Gastrocnemius medialis (tissue), 4 donors: ENCODE measurements around the gene H2AZ1. TPM values are rescaled to one million over a fixed set of nuclear protein-coding genes. Genes with fewer than 3 reads are reported as not detected.

Experiments
- ATAC-seq, 2 donors: fragments of 150-250 bp; one replicate each; pipeline ENCODE4 v1.9.1; 2016
- DNase-seq, 2 donors: peaks; one replicate each; pipeline ENCODE4 v3.0.0-alpha.2; 2019
- H3K27ac ChIP-seq, 4 donors: fragments of 200-600 bp; sonication (generic); 1 replicate in 1 of 4; 2 replicates in 3 of 4; pipeline ENCODE4 v1.5.1; 2016 to 2018; ENCODE audit warnings: mild to moderate bottlenecking in 2 of 4, moderate library complexity in 1 of 4
- H3K27me3 ChIP-seq, 3 donors: fragments of 200-600 bp; sonication (generic) in 2 of 3; 1 replicate in 1 of 3; 2 replicates in 2 of 3; pipeline versions ENCODE4 v1.5.1 to v1.6.0; 2016 to 2019; ENCODE audit warnings: mild to moderate bottlenecking in 1 of 3, moderate library complexity in 1 of 3
- H3K36me3 ChIP-seq, 2 donors: fragments of 200-600 bp; sonication (generic) in 1 of 2; one replicate each; pipeline ENCODE4 v1.5.1; 2017 to 2018
- H3K4me1 ChIP-seq, 2 donors: fragments of 200-600 bp; sonication (generic) in 1 of 2; one replicate each; pipeline ENCODE4 v1.5.1; 2016 to 2017; ENCODE audit warnings: mild to moderate bottlenecking in 2 of 2
- H3K4me3 ChIP-seq, 4 donors: fragments of 200-600 bp; sonication (generic) in 3 of 4; 1 replicate in 1 of 4; 2 replicates in 3 of 4; pipeline ENCODE4 v1.5.1; 2016 to 2019; ENCODE audit warnings: mild to moderate bottlenecking in 2 of 4
- H3K9me3 ChIP-seq, 3 donors: fragments of 200-600 bp; sonication (generic) in 2 of 3; 1 replicate in 1 of 3; 2 replicates in 2 of 3; pipeline ENCODE4 v1.5.1; 2016 to 2019
- CTCF ChIP-seq, 5 experiments: fragments of 450-650 bp in 3 of 5; fragments of 200-600 bp in 2 of 5; sonication (generic) in 2 of 5; IDR thresholded peaks in 4 of 5; conservative IDR thresholded peaks in 1 of 5; 1 replicate in 4 of 5; 2 replicates in 1 of 5; pipeline ENCODE4 v1.5.1; 2016 to 2019; ENCODE audit warnings: antibody characterized with exemption in 5 of 5, mild to moderate bottlenecking in 3 of 5, moderate library complexity in 3 of 5
- POLR2A ChIP-seq, 2 donors: fragments of 450-650 bp; IDR thresholded peaks; one replicate each; pipeline ENCODE4 v1.6.1; 2017; ENCODE audit warnings: antibody characterized with exemption in 2 of 2, mild to moderate bottlenecking in 2 of 2, moderate library complexity in 2 of 2
- in situ Hi-C, 4 donors: fragments of 200-750 bp; cut with MboI; loops; one replicate each; pipeline versions ENCODE4 v1.15.0 to v1.8.0; 2017; ENCODE audit warnings: low sequenced_read_pairs in 4 of 4
- intact Hi-C: fragments of 100-400 bp; cut with DNase I; formaldehyde crosslinking; loops from one replicate; pipeline ENCODE4 v1.15.1; 2023; ENCODE audit warnings: low total_unique reads
- total RNA-seq, 4 donors: library from RNA; depleted of rRNA; stranded (reverse); fragments of >200 nt; gene quantifications; one replicate each; pipeline versions ENCODE4 v1.1.0 to v1.2.3, GENCODE V29; 2016

H2AZ1 gene
- total RNA-seq, 4 donors from 2014 or later, result 176 to 316 (median 193) TPM

DNA sequence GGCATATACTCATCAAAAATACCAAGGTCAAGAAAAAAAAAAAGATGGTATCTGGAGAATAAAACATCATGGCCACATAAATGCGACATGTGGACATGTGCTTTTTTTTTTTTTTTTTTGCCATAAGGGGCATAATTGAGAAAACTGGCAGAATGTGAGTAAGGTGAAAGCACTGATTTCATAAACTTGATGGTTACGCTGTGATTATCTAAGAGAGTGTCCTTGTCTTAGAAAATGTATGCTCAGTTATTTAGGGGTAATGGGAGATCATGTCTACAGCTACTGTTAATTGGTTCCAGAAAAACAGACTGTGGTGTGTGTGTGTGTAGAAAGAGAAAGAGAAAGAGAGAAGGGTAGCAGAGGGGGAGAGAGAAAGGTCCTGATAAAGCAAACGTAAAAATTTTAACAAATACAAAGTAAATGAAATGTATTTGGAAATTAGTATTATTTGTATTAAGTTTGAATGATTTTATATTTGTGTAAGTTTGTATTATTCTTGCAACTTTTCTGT is 11.8 kb downstream of the H2AZ1 start:
- Histone ChIP-seq H3K4me3 (no peak overlapping the region), H3K27ac (no peak overlapping the region), H3K9me3 (peaks cover 0 to 7% (median 6%) of the 10 kb centered on the region in 3 donors), H3K4me1 (peaks cover 0 to 1% of the 10 kb centered on the region in 2 donors), H3K36me3 (peaks cover 0 to 4% of the 10 kb centered on the region in 2 donors), H3K27me3 (no peaks in the 10 kb centered on the region)
- intact Hi-C loops (no loop called here), in situ Hi-C loops (loop anchor here in 1 of 4 donors (25.0 kb wide), 1 partner anchor 376 kb away; the partner anchor contains the start of genes MTTP and TRMT10A)
- TF ChIP-seq CTCF (IDR thresholded peaks at IDR 0.05 in 4 of 5, conservative IDR thresholded peaks at IDR 0.05 in 1 of 5) (no peak), POLR2A (IDR thresholded peaks at IDR 0.05) (no peak)
- ATAC-seq, result no peak
- no peak for DNase-seq

DNA sequence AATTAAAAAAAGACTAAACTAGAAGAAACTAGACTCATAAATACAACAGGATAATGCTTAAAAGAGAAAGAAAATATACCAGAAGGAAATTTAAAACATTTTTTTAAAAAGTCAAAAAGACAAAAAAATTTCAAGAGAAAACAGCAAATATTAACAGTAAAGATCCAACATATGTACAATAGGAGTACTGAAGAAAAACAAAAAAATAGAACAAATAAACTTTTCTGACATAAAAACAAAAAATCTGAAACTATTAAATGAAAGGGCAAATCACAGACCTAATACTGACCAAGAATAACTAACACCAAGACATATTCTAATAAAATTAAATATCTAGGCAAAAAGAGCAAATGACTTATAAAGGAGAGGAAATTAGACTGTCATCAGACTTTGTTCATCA is 15.2 kb downstream of the H2AZ1 start:
- no peak overlapping the region for H3K27ac ChIP-seq
- ATAC-seq (no peak), DNase-seq (no peak)
- TF ChIP-seq POLR2A (IDR thresholded peaks at IDR 0.05) (no peak), CTCF (IDR thresholded peaks at IDR 0.05 in 4 of 5, conservative IDR thresholded peaks at IDR 0.05 in 1 of 5) (no peak)
- peaks cover 0 to 7% (median 6%) of the 10 kb centered on the region in 3 donors for H3K9me3 ChIP-seq
- H3K4me3 ChIP-seq, result no peak overlapping the region
- in situ Hi-C loops (loop anchor here in 1 of 4 donors (25.0 kb wide), 1 partner anchor 373 kb away; the partner anchor contains the start of genes MTTP and TRMT10A), intact Hi-C loops (no loop called here)
- H3K4me1 ChIP-seq, result no peaks in the 10 kb centered on the region
- no peaks in the 10 kb centered on the region for H3K27me3 ChIP-seq
- peaks cover 0 to 8% of the 10 kb centered on the region in 2 donors for H3K36me3 ChIP-seq

GRCh38 chr4:99927566-99927965 is 22.5 kb downstream of the H2AZ1 start:
- intact Hi-C loops (no loop called here), in situ Hi-C loops (loop anchor here in 1 of 4 donors (25.0 kb wide), 1 partner anchor 365 kb away; the partner anchor contains the start of genes MTTP and TRMT10A)
- H3K36me3 ChIP-seq, result peaks cover 0 to 9% of the 10 kb centered on the region in 2 donors
- ATAC-seq, result no peak
- TF ChIP-seq POLR2A (IDR thresholded peaks at IDR 0.05) (no peak), CTCF (IDR thresholded peaks at IDR 0.05 in 4 of 5, conservative IDR thresholded peaks at IDR 0.05 in 1 of 5) (no peak)
- no peak overlapping the region for H3K27ac ChIP-seq
- no peak for DNase-seq
- no peaks in the 10 kb centered on the region for H3K4me1 ChIP-seq
- no peaks in the 10 kb centered on the region for H3K27me3 ChIP-seq
- no peaks in the 10 kb centered on the region for H3K9me3 ChIP-seq
- no peak overlapping the region for H3K4me3 ChIP-seq

- Histone ChIP-seq H3K9me3 (no peaks in the 10 kb centered on the region), H3K36me3 (peaks cover 0 to 24% of the 10 kb centered on the region in 2 donors), H3K4me3 (no peak overlapping the region), H3K27me3 (no peaks in the 10 kb centered on the region), H3K27ac (no peak overlapping the region), H3K4me1 (no peaks in the 10 kb centered on the region)
- DNase-seq (no peak), ATAC-seq (no peak)
- intact Hi-C loops, result no loop called here
- in situ Hi-C loops, result no loop called here
- no peak for TF ChIP-seq POLR2A (IDR thresholded peaks at IDR 0.05)
Measured at GRCh38 chr4:99921174-99921573, 28.9 kb downstream of the H2AZ1 start.

GRCh38 chr4:99918656-99919055 is 31.4 kb downstream of the H2AZ1 start:
- Histone ChIP-seq H3K27me3 (no peaks in the 10 kb centered on the region), H3K4me1 (no peaks in the 10 kb centered on the region), H3K4me3 (no peak overlapping the region), H3K36me3 (peaks cover 0 to 32% of the 10 kb centered on the region in 2 donors), H3K27ac (no peak overlapping the region), H3K9me3 (no peaks in the 10 kb centered on the region)
- DNase-seq, result no peak
- no peak for TF ChIP-seq CTCF (IDR thresholded peaks at IDR 0.05 in 4 of 5, conservative IDR thresholded peaks at IDR 0.05 in 1 of 5)
- TF ChIP-seq POLR2A (IDR thresholded peaks at IDR 0.05), result no peak
- in situ Hi-C loops (no loop called here), intact Hi-C loops (no loop called here)
- ATAC-seq, result no peak
